Hindlimb muscle (tissue), 1 donor: ENCODE results near the gene SLC30A9. TPM values are rescaled to one million over a fixed set of nuclear protein-coding genes. Genes with fewer than 3 reads are reported as not detected.
A peak's percentile ranks its signal among the peaks of the same experiment; 100 is the strongest.

Source experiments
- DNase-seq: peaks from one replicate; pipeline ENCODE4 v3.0.0-alpha.2; 2013
- polyA plus RNA-seq: library from polyadenylated mRNA; unstranded; fragments of 120-200 nt; gene quantifications from one replicate; pipeline ENCODE4 v1.2.1, GENCODE V29; 2013; ENCODE audit not compliant: insufficient read length

Gene SLC30A9
- polyA plus RNA-seq, 1 donor: 48.0 TPM

- DNase-seq: no peak
Observed at GRCh38 chr4:42008011-42008786, 17.9 kb downstream of the SLC30A9 start.

DNA sequence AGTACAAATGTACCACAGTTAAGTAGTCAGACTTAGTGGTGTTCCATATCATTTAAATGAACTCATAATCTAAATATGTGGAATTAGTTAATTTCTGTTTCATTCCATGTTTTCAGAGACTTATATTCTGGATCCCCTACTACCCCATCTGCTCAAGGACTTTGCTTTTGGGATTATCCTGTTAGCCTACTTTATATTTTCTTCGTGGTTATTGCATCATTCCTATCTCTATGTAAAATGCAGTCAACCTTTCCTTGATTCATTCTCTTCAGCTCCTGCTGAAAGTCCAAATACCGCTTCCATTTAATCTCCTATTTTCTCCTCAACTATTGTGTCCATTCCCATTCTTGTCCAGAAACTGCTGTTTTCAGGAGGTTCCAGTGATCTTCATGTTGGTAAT lies 25.1 kb downstream of the SLC30A9 start:
- no peak for DNase-seq

DNA sequence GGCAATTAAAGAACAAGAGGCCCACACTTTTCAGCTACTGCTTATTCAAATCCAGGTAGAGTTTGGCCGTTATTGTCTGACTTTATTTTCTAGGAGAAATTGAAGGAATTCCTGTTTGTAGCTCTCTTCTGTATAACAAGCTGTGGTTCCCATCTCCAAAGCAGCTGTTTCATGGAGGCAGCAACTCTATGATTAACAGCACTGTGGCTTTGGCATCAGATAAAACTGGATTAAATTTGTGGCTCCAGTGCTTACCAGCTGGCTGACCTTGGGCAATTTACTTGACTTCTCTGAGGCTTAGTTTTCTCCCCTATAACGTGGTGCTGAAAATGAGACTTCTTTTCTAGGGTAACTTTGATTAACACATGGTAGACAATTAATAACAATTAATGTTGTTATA lies 28.1 kb downstream of the SLC30A9 start:
- DNase-seq: no peak

- DNase-seq: no peak
Observed at GRCh38 chr4:42048394-42048793, 58.1 kb downstream of the SLC30A9 start.

- peak; percentile 12 for DNase-seq
Observed at GRCh38 chr4:42050516-42051249, 60.4 kb downstream of the SLC30A9 start.

DNA sequence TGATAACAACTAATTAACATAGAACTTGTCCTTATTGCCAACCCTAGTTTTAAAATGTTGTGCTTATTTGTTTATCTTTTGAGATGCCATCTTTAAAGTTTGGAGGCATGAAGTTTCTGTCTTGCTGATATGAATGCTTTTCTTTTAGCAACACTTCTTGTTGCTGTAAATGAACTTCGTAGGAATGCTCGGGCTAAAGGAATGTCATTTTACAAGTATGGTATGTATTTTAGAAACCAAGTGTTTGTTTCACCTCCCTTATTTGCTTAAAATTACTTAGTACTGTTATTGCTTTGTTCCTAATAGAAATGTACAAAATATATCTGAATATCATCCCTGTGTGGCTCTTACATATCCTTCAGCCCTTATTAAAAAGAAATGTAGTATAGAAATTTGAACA lies 76.1 kb downstream of the SLC30A9 start:
- no peak for DNase-seq

DNA sequence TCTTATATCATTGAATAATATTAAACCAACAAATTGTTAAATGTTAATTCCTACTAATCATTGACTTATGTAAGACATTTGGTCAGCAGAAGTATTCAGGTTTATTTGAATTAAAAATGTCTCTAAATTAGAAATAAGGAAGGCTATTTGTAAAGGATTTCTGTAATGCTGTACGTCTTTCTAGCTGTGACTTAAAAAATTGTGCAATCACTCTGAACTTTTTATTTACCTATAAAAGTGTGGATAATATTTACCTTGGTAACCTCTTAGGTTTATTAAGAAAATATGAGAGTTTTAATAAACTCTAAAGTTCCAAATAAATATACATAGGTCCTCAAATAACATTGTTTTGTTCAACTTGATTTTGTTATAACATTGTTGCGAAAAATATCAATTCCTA lies 76.9 kb downstream of the SLC30A9 start:
- no peak for DNase-seq

- DNase-seq: no peak
Observed at GRCh38 chr4:42070463-42070862, 80.1 kb downstream of the SLC30A9 start.

- no peak for DNase-seq
Observed at GRCh38 chr4:42074294-42074693, 84.0 kb downstream of the SLC30A9 start.

DNA sequence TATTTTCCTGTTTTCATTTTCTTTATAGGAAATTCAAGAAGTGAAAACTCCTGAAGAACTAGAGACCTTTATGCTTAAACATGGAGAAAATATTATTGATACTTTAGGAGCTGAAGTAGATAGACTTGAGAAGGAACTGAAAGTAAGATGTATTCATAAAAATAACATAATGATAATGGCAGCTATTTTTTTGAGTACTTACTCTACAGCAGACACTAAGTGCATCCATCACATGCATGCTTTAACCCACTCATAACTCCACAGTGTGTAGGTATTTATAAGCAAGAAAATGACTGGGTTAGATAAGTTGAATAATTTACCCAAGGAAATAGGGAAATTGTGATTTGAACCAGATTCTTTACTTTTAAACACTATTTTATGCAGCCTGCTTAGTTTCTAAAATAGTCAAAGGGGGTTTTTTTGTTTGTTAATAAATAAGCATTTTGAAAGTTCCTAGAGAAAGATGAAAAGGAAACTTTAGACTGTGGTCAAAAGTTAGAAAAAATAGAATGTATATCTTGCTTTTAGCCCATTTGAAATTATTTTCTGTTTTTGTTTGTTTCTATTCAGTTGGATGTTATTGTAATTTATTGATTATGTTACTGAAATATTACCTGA lies 88.0 kb downstream of the SLC30A9 start:
- no peak for DNase-seq

- DNase-seq: no peak
Observed at GRCh38 chr4:42080306-42080705, 90.0 kb downstream of the SLC30A9 start.

- DNase-seq: no peak
Observed at GRCh38 chr4:42083816-42084215, 93.5 kb downstream of the SLC30A9 start.

GRCh38 chr4:42088386-42088785 lies 98.1 kb downstream of the SLC30A9 start:
- no peak for DNase-seq

DNA sequence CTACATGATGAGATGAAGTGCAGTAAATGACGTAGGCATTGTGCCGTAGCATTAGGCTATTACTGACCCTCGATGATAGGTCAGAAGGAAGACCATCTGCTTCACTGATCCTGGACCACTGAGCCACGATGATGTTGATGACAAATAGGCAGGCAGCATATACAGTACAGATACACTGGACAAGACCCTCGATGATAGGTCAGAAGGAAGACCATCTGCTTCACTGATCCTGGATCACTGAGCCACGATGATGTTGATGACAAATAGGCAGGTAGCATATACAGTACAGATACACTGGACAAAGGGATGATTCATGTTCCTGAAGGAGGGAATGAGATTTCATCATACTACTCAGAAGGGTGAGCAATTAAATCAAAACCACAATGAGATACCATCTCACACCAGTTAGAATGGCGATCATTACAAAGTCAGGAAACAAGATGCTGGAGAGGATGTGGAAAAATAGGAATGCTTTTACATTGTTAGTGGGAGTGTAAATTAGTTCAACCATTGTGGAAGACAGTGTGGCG lies 111.2 kb downstream of the SLC30A9 start:
- no peak for DNase-seq

DNA sequence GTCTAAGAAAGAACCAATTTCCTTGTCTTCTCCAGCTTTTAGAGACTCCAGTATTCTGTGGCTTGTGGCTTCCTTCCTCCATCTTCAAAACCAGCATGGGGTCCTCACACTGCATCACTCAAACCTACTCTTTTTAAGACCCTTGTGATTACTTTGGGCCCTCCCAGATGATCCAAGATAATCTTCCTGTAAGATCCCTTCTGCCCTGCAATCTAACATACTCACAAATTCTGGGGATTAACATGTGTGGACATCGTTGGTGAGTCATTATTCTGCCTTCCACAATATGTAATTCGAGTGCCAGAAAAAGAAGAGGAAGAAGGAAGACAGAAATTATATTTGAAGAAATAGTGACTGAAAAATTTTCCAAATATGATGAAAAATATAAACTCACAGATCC lies 114.2 kb downstream of the SLC30A9 start:
- DNase-seq: no peak

DNA sequence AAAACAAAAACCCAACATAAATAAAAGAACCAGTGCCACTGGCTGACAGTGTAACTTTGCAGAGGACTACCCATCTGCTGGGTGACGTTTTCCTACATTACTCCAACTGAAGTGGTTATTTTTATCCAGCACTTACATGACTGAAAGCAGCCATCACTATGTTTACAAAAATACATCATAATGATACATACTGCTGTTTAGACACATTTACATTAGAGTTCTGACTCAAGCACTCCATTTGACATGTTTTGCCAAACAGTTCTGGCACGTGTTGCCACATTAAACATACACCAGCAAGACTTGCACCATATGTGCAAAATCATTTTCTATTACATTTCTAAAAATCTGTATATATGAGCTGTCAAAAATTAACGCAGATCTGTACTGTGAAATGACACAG lies 122.5 kb downstream of the SLC30A9 start:
- no peak for DNase-seq

GRCh38 chr4:42119886-42120285 lies 129.6 kb downstream of the SLC30A9 start:
- DNase-seq: no peak

DNA sequence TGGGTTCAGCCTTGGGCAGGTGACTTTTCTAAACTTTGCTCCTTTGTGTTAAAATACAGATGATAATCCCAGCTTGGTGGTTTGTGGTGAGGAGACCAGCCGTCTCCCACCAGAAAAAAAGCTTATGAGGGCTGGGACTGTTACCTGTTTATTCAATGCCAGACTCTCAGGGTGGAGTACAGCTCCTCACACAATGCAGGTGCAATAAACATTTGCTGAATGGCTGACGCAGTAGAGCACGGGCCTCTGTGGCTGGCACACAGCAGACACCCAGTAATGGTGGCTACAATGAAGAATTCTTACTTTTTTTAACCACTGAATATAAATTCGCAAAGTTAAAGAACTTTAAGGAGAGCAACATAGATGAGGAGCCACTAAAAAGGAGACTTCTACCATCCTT lies 131.9 kb downstream of the SLC30A9 start:
- DNase-seq: no peak

GRCh38 chr4:42123071-42123644 lies 132.8 kb downstream of the SLC30A9 start:
- DNase-seq: no peak

DNA sequence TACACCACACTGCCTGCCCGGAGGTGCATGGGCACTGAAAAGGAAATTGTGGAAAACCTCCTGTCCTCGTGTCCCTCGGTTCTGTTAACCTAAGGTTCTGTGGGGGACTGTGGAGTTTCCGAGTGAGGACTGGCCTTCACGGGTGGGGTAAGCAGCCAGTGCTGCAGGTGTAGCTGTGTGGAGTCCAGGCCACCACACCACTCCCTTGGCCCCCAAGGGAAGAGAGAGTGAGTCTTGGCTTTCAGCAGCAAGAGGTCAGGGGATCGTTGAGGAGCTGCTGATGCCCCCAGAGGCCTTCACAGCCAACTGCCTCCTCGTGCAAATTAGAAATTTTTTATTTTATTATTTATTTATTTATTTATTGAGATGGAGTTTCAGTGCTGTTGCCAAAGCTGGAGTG lies 141.8 kb downstream of the SLC30A9 start:
- no peak for DNase-seq

DNA sequence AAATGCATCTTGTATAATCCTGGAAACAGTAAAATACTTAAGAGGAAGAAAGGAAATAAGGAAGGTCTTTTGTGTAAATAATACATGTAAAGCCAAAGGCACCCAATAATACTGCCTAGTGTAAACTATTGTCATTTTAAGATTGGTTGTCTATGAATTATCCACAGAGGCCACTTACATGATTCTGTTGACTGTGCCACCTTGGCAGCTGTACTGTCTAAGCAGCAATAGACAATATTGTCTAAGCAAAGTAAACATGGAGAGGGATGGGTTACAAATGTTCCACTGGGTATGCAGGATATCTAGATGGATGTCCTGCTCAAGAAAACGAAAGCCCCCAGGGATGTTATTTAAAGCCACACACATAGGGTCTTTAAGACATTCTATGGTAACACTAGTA lies 142.7 kb downstream of the SLC30A9 start:
- DNase-seq: no peak

DNA sequence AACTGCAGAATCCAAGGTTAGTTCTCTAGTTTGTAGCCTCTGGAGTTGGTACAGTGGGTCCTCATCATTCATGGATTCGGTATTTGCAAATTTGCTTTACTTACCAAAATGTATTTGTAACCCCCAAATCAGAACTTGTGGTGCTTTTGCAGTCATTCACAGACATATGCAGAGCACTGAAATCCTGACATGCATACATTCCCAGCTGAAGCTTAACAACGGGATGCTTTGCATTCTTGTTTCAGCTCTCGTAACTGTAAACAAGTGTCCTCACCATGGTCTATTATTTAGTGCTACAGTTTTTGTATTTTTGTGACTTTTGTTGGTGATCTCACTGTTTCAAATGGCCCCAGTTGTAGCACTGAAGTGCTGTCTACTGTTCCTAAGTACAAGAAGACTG lies 146.0 kb downstream of the SLC30A9 start:
- no peak for DNase-seq
